Islet precursor cell (in vitro differentiated cells): ENCODE results near the gene AUTS2.
"Not testable (repeated sequence)": the region's sequence is repeated elsewhere in the genome, so short reads cannot be mapped to it uniquely, and the experiment has no call there.

Experiments used
- DNase-seq: peaks from one replicate; pipeline ENCODE4 v3.0.0-alpha.2; 2018

Gene AUTS2

GRCh38 chr7:69764681-69765080 lies 166.4 kb downstream of the AUTS2 start:
- no peak for DNase-seq

- DNase-seq: no peak
Measured at GRCh38 chr7:69765879-69766278, 167.6 kb downstream of the AUTS2 start.

DNA sequence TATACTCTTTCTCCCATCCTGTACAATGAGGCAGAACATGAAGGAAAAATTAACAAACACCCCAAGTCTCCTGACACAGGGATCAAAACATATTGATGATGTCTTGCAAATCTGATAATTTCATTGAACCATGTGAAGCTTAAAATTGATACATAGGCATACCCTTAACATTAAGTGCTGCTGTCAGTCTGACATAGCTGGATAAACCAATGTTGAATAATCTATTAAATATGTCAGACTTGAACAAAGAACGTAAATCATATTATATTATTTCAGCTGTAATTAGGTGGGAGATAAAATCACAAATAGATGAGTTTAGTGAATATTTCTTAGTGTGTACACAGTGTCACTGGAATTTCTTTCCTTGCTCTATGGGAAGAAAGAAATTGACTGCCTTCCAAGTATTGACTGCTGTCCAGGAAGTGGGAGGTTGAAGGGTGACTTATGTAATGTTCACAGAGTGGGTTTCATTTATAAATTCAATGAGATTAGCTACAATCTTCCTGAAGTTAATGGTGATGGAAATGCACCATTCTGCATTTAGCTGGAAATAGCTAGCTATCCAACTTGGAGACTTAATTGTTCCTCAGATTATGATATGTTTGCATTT lies 170.8 kb downstream of the AUTS2 start:
- DNase-seq: no peak

- no peak for DNase-seq
Measured at GRCh38 chr7:69769826-69770225, 171.6 kb downstream of the AUTS2 start.

DNA sequence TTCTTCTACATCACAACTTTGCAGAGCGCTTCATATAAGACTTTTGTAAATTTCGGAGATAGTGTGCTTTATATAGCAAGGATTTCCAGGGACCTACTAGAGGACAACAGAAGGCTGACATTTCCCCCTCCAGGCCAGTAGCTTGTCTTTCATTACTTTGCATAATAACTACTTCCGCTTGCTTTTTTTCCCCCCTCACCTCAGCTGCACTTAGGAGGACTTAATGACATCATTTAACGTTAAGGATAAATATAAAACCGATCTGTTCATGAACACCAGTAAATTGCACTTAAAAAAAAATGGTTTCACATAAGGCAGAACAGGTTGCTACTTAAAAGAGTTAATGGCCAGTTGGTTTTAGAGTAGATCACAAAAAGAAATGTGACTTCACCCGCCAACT lies 172.3 kb downstream of the AUTS2 start:
- no peak for DNase-seq

GRCh38 chr7:69772718-69773436 lies 174.6 kb downstream of the AUTS2 start:
- DNase-seq: no peak

GRCh38 chr7:69773535-69774225 lies 175.4 kb downstream of the AUTS2 start:
- DNase-seq: peak; percentile 59

DNA sequence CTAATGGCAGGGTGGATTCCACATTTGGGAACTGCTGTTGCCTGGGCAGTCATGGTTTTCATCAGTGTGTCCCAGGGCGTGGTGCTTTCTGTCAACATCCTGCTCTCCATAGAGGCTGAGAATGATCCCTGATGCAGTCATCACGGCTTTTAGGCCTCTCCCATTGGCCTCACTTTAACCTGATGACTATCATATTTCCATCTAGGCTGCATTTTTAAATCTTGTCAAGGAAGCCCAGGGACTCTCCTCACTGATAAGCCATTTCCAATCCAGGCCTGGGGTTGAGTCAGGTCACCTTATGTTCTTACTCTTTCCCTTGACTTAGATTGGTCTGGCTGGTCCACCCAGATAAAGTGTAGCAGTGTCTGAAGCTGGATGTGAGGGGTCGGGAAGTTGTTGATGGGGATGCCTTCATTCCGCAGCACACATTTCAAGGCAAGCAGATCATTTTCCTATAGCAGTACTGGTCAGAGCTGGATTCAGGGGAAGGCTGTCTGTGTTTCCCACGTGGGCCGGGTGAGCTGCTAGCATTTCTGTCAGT lies 177.0 kb downstream of the AUTS2 start:
- peak; percentile 85 for DNase-seq

GRCh38 chr7:69776611-69777010 lies 178.3 kb downstream of the AUTS2 start:
- DNase-seq: no peak

- no peak for DNase-seq
Measured at GRCh38 chr7:69778138-69778537, 179.9 kb downstream of the AUTS2 start.

- DNase-seq: peak; percentile 97
Measured at GRCh38 chr7:69780379-69780778, 182.1 kb downstream of the AUTS2 start.

- DNase-seq: peak; percentile 80
Measured at GRCh38 chr7:69781412-69781846, 183.2 kb downstream of the AUTS2 start.

GRCh38 chr7:69782917-69783684 lies 184.8 kb downstream of the AUTS2 start:
- DNase-seq: no peak

GRCh38 chr7:69786130-69786529 lies 187.9 kb downstream of the AUTS2 start:
- not testable (repeated sequence) for DNase-seq

DNA sequence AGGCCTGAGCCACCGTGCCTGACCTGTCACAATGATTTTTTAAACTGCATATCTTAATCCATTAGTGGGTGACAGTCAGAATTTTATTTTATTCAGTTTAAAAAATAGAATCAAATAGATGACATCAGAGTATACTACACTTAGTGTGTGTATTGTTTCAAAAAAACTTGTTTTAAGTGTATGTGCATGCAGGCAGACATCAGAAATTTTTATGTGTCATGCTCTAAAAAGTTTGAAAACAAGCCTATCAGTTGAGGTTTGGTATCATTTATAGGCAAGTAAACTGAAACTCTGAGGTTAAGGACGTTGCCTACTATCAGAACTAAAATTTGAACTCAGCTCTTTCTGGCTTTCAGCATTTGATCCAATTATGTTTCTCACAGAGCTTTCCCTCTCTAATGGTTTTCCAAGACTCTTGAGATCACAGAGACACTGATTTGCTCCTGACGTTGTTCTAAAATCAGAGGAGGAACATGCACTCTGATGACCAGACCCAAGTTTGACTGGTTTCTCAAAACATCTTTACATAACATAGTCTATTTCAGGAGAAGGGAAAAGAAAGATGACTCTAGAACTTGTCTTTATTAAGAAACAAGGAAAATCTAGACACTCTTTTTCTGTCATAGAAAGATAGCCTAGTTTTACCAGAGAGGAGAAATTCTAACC lies 188.6 kb downstream of the AUTS2 start:
- no peak for DNase-seq

- DNase-seq: peak; percentile 58
Measured at GRCh38 chr7:69787736-69788431, 189.6 kb downstream of the AUTS2 start.

DNA sequence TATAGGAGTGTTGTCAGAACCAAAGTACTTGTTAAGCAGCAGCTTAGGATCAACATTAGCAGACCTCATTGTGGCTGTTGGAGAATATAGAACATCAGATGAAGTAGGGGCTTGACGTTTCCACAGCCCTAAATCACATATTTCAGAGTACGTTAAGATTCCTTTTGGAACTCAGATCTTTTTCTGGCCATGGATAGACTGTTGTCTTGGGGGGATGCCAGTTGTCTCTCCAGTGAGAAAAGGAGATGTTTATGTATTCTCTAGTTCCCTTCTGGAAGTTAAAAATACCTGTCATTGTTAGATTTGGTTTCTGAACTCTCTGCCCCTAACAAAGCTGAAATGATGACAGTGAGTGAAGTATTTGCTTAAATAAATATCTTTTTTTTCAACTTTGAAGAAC lies 191.3 kb downstream of the AUTS2 start:
- DNase-seq: no peak

GRCh38 chr7:69790977-69791724 lies 192.9 kb downstream of the AUTS2 start:
- DNase-seq: no peak

DNA sequence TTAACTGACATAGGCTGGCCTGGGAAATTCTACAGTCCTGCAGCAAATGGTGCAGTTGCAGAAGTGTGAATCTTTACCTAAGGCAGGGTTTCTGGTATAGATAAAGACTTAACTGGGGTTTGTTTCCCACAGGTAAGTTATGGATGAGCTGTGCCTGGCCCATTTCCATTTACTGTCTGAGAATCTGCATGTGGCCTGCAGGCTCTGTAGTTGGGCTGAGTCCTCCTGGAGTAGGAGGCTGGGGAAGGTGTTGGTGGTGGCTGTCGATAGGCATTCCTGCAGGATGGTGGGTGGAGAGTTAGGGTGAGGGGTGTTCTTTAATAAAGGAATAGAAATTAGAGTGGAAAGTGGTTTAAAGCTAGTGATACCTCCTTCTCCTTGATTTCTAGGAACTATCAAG lies 193.5 kb downstream of the AUTS2 start:
- DNase-seq: peak; percentile 79

GRCh38 chr7:69795932-69796331 lies 197.7 kb downstream of the AUTS2 start:
- no peak for DNase-seq

DNA sequence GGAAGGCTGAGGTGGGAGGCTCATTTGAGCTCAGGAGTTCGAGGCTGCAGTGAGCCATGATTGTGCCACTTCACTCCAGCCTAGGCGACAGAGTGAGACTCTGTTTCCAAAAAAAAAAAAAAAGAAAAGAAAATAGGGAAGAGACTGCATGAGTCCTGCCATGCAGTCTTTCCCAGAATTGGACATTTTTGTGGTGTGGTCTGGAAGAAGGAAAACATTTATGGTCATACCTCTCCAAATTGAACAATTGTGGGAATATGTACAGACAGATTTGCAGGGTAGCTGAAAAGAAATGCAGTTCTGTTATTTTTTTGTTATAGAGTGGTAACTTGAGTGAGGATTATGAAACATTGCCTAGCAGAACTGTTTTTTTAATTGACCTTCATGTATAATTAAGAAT lies 198.1 kb downstream of the AUTS2 start:
- no peak for DNase-seq
